ENCODE measurements around the gene CYP46A1. TPM values are rescaled to one million over a fixed set of nuclear protein-coding genes. Genes with fewer than 3 reads are reported as not detected.

CYP46A1 gene
- total and polyA plus RNA-seq, 4 donors, result 0.14 to 0.92 (median 0.48) TPM

DNA sequence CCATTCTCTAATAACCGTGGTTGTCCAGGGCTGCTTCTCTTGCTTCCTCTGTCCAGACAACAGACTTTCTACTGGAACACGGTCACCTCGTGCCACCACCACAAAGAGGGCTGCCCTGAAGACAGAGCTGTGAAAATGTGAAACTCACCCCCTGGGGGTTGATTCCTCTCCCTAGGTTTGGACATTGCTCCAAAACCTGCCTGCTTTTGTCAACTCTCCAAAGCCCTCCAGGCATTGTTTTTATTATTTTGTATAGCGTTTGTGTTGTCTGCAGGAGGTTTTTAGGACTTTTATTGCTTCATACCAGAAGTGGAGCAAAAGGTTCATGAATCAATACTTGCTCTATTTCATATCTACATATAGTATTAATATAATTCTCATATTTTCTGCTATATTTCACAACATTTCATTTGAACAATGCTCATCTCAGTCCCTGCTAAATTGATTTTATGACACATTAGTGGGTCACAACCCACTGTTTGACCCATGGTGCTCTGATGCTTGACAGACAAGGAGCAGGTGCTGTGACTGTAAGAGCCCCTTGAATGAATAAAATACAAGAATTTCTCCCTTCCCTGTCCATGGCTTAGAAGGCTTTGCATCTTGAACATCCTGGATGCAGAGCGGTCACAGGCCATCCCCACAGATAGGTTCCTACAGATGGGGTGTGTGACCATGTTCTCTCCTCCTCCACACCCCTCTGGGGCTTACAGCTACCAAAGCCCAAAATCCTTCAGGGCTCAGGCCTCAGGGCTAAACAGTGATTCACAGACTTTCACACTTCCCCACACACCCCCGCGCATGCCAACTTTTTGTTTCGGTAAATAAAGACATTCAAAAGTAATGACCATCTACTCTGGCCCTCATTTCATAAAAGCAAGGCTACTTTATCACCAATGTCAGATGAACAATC, 88.5 kb downstream of the CYP46A1 start:
- no peak for DNase-seq (ENCODE audit: low spot score)
- WGBS, result 85% methylated on average over 8 of the region's 8 CpGs
- no peak overlapping the region for H3K9ac ChIP-seq (ENCODE audit: low read depth in 1 of 2, low read length in 2 of 2)
- TF ChIP-seq FOXA2 (IDR thresholded peaks at IDR 0.05) (no peak), YY1 (IDR thresholded peaks at IDR 0.05) (no peak), SP1 (IDR thresholded peaks at IDR 0.05) (no peak), EGR1 (IDR thresholded peaks at IDR 0.05; ENCODE audit: low read depth in 2 of 2) (no peak), FOXA1 (IDR thresholded peaks at IDR 0.05) (no peak), RXRA (IDR thresholded peaks at IDR 0.05) (no peak), HNF4A (conservative IDR thresholded peaks at IDR 0.05) (no peak), RAD21 (IDR thresholded peaks at IDR 0.05) (no peak), HNF4G (IDR thresholded peaks at IDR 0.05) (no peak)
- TF ChIP-seq, protein P1, sequence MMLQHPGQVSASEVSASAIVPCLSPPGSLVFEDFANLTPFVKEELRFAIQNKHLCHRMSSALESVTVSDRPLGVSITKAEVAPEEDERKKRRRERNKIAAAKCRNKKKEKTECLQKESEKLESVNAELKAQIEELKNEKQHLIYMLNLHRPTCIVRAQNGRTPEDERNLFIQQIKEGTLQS (IDR thresholded peaks at IDR 0.05), result no peak
- TF ChIP-seq, protein P2, sequence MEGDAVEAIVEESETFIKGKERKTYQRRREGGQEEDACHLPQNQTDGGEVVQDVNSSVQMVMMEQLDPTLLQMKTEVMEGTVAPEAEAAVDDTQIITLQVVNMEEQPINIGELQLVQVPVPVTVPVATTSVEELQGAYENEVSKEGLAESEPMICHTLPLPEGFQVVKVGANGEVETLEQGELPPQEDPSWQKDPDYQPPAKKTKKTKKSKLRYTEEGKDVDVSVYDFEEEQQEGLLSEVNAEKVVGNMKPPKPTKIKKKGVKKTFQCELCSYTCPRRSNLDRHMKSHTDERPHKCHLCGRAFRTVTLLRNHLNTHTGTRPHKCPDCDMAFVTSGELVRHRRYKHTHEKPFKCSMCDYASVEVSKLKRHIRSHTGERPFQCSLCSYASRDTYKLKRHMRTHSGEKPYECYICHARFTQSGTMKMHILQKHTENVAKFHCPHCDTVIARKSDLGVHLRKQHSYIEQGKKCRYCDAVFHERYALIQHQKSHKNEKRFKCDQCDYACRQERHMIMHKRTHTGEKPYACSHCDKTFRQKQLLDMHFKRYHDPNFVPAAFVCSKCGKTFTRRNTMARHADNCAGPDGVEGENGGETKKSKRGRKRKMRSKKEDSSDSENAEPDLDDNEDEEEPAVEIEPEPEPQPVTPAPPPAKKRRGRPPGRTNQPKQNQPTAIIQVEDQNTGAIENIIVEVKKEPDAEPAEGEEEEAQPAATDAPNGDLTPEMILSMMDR (IDR thresholded peaks at IDR 0.05; ENCODE audit: low read depth, low read length, missing input control), result no peak
- TF ChIP-seq, protein P3, sequence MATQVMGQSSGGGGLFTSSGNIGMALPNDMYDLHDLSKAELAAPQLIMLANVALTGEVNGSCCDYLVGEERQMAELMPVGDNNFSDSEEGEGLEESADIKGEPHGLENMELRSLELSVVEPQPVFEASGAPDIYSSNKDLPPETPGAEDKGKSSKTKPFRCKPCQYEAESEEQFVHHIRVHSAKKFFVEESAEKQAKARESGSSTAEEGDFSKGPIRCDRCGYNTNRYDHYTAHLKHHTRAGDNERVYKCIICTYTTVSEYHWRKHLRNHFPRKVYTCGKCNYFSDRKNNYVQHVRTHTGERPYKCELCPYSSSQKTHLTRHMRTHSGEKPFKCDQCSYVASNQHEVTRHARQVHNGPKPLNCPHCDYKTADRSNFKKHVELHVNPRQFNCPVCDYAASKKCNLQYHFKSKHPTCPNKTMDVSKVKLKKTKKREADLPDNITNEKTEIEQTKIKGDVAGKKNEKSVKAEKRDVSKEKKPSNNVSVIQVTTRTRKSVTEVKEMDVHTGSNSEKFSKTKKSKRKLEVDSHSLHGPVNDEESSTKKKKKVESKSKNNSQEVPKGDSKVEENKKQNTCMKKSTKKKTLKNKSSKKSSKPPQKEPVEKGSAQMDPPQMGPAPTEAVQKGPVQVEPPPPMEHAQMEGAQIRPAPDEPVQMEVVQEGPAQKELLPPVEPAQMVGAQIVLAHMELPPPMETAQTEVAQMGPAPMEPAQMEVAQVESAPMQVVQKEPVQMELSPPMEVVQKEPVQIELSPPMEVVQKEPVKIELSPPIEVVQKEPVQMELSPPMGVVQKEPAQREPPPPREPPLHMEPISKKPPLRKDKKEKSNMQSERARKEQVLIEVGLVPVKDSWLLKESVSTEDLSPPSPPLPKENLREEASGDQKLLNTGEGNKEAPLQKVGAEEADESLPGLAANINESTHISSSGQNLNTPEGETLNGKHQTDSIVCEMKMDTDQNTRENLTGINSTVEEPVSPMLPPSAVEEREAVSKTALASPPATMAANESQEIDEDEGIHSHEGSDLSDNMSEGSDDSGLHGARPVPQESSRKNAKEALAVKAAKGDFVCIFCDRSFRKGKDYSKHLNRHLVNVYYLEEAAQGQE (IDR thresholded peaks at IDR 0.05), result no peak
- TF ChIP-seq, protein P4, sequence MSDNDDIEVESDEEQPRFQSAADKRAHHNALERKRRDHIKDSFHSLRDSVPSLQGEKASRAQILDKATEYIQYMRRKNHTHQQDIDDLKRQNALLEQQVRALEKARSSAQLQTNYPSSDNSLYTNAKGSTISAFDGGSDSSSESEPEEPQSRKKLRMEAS (IDR thresholded peaks at IDR 0.05), result no peak
- no peak overlapping the region for H3K27ac ChIP-seq (ENCODE audit: low read depth in 1 of 2, low read length in 2 of 2)
- H3K36me3 ChIP-seq (ENCODE audit: control insufficient read depth in 4 of 4, insufficient read depth in 3 of 4, low read depth in 1 of 4, low read length in 3 of 4), result no peaks in the 10 kb centered on the region
- no peaks in the 10 kb centered on the region for H3K4me1 ChIP-seq (ENCODE audit: control insufficient read depth in 4 of 4, insufficient read depth in 4 of 4, low read length in 3 of 4)
- peaks cover 0 to 9% (median 0%) of the 10 kb centered on the region in 4 donors for H3K27me3 ChIP-seq (ENCODE audit: control insufficient read depth in 4 of 4, insufficient read depth in 4 of 4, low read length in 3 of 4)
- H3K4me3 ChIP-seq (ENCODE audit: low read depth in 1 of 3, low read length in 3 of 3), result no peak overlapping the region
- H3K9me3 ChIP-seq (ENCODE audit: control insufficient read depth in 4 of 4, low read length in 3 of 4), result no peaks in the 10 kb centered on the region

DNA sequence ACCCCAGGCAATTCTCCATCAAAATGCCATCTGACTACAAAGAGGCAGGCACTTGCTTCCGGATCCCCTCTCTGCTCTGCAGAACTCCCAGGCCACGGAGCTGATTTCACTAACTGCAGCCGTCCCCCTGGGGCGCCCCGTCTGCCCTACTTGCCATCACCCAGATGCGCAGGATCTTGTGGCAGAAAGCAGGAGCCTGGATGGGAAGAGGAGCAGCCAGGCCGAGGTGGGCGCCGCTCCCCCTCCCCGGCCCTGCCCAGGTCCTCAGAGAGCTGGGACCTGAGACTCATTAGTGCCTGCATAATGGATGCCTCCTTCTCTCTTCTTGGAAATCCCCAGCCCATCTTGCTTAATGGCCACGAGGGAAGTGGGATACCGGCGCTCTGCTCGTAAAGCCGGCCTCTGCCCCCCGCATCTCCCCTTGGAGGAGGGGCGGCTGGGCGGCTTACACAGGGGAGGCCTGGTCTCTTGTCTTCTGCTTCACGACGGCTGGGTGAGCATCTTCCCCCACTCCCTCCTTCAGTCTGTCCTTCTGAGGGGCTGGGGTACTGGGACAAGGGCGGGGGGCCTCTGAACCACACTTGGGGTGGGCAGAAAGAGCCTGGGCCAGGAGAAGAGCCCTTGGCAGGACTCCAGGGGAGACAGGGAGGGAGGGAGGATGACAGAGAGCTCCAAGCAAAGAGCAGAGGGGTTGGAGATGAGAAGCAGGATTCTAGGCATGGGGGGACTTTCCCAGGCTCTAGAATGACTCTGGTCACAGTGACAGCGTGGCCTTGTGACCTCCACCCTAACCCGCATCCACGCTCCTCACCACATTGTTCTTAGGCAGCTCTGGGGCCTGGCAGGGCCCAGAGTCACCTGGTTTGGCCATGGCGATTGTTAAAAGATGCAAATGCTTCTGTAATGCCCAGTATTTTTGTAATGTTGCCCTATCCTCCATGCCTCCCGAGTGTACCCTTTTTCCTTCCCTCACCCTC, 89.7 kb downstream of the CYP46A1 start:
- no peak overlapping the region for H3K27ac ChIP-seq (ENCODE audit: low read depth in 1 of 2, low read length in 2 of 2)
- 83% methylated on average over 26 of the region's 26 CpGs for WGBS
- no peak overlapping the region for H3K4me3 ChIP-seq (ENCODE audit: low read depth in 1 of 3, low read length in 3 of 3)
- H3K9me3 ChIP-seq (ENCODE audit: control insufficient read depth in 4 of 4, low read length in 3 of 4), result no peaks in the 10 kb centered on the region
- no peak overlapping the region for H3K9ac ChIP-seq (ENCODE audit: low read depth in 1 of 2, low read length in 2 of 2)
- peaks cover 0 to 9% (median 0%) of the 10 kb centered on the region in 4 donors for H3K27me3 ChIP-seq (ENCODE audit: control insufficient read depth in 4 of 4, insufficient read depth in 4 of 4, low read length in 3 of 4)
- DNase-seq (ENCODE audit: low spot score), result no peak
- no peaks in the 10 kb centered on the region for H3K4me1 ChIP-seq (ENCODE audit: control insufficient read depth in 4 of 4, insufficient read depth in 4 of 4, low read length in 3 of 4)
- H3K36me3 ChIP-seq (ENCODE audit: control insufficient read depth in 4 of 4, insufficient read depth in 3 of 4, low read depth in 1 of 4, low read length in 3 of 4), result no peaks in the 10 kb centered on the region
- TF ChIP-seq, protein P2 (IDR thresholded peaks at IDR 0.05; ENCODE audit: low read depth, low read length, missing input control), result no peak
- no peak for TF ChIP-seq TAF1 (conservative IDR thresholded peaks at IDR 0.05)
- TF ChIP-seq FOXA1 (IDR thresholded peaks at IDR 0.05), result no peak
- no peak for TF ChIP-seq EGR1 (IDR thresholded peaks at IDR 0.05; ENCODE audit: low read depth in 2 of 2)
- TF ChIP-seq, protein P5, sequence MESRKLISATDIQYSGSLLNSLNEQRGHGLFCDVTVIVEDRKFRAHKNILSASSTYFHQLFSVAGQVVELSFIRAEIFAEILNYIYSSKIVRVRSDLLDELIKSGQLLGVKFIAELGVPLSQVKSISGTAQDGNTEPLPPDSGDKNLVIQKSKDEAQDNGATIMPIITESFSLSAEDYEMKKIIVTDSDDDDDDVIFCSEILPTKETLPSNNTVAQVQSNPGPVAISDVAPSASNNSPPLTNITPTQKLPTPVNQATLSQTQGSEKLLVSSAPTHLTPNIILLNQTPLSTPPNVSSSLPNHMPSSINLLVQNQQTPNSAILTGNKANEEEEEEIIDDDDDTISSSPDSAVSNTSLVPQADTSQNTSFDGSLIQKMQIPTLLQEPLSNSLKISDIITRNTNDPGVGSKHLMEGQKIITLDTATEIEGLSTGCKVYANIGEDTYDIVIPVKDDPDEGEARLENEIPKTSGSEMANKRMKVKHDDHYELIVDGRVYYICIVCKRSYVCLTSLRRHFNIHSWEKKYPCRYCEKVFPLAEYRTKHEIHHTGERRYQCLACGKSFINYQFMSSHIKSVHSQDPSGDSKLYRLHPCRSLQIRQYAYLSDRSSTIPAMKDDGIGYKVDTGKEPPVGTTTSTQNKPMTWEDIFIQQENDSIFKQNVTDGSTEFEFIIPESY (IDR thresholded peaks at IDR 0.05), result no peak
- TF ChIP-seq FOXA2 (IDR thresholded peaks at IDR 0.05), result no peak
- TF ChIP-seq YY1 (IDR thresholded peaks at IDR 0.05), result no peak
- TF ChIP-seq, protein P4 (IDR thresholded peaks at IDR 0.05), result no peak
- no peak for TF ChIP-seq JUND (IDR thresholded peaks at IDR 0.05)
- no peak for TF ChIP-seq NR2F2 (IDR thresholded peaks at IDR 0.05)
- TF ChIP-seq RXRA (IDR thresholded peaks at IDR 0.05), result no peak
- TF ChIP-seq, protein P1 (IDR thresholded peaks at IDR 0.05), result no peak
- no peak for TF ChIP-seq RAD21 (IDR thresholded peaks at IDR 0.05)
- TF ChIP-seq HNF4A (conservative IDR thresholded peaks at IDR 0.05), result no peak

All from liver (tissue), 9 donors.